ENCODE data around the gene NPY4R.
"Not testable (repeated sequence)": the region's sequence is repeated elsewhere in the genome, so short reads cannot be mapped to it uniquely, and the experiment has no call there.

DNA sequence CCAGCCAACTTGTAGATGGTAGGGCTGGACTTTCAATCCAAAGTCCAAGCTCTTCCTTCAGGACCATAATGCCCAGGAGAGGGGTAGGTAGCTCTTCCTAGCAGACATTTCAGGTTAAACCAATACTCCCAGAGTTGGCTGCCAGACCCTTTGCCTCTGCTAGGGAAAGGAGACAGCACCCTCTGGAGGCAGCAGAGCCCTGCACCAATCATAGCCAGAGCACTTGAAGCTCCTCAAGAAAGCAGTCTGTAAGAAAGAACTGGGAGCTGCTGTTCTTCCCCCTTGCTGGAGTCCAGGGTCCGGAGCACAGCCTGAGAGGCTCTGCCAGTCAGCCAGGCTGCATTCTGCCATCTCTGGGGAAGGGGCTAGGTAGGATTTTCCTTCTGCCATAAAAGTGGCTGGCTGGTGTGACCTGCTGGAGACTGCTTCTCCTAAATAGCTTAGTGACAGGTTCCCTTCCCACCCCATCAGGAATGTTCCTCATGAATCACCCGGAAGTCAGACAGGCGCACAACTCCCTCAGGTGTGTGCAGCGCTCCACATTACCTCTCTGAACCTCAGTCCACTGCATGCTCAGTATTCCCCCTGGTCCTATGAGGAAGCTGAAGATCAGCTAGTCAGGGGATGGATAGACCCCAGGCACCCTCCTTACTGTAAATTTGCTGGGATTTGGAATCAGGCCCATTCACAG is 2.5 kb upstream of the NPY4R start:
- TF ChIP-seq, protein P1, sequence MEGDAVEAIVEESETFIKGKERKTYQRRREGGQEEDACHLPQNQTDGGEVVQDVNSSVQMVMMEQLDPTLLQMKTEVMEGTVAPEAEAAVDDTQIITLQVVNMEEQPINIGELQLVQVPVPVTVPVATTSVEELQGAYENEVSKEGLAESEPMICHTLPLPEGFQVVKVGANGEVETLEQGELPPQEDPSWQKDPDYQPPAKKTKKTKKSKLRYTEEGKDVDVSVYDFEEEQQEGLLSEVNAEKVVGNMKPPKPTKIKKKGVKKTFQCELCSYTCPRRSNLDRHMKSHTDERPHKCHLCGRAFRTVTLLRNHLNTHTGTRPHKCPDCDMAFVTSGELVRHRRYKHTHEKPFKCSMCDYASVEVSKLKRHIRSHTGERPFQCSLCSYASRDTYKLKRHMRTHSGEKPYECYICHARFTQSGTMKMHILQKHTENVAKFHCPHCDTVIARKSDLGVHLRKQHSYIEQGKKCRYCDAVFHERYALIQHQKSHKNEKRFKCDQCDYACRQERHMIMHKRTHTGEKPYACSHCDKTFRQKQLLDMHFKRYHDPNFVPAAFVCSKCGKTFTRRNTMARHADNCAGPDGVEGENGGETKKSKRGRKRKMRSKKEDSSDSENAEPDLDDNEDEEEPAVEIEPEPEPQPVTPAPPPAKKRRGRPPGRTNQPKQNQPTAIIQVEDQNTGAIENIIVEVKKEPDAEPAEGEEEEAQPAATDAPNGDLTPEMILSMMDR (IDR thresholded peaks at IDR 0.05), result peak in 1 of 6 experiments; percentile 40
- not testable (repeated sequence) for TF ChIP-seq POLR2A (IDR thresholded peaks at IDR 0.05)

Measured in thyroid gland (tissue), 4 donors.